Endothelial cell of umbilical vein (primary cell): Measurements from ENCODE around the gene DBNL. TPM values are rescaled to one million over a fixed set of nuclear protein-coding genes. Genes with fewer than 3 reads are reported as not detected.
A peak's percentile ranks its signal among the peaks of the same experiment; 100 is the strongest.

ENCODE experiments used
- BruUV-seq: library from RNA; stranded (reverse); fragments of 400-500 nt; replicated peaks from 2 replicates; lab custom pipeline; 2021; lab: Mats Ljungman, UMichigan
- CTCF ChIA-PET: fragments of 300-600, 350-600 bp; sonication (Branson Sonifier 250); formaldehyde crosslinking; loops from one replicate; lab custom pipeline; 2021; ENCODE audit warnings: antibody characterized with exemption, inconsistent platforms; lab: Charles Lee
- POLR2A ChIA-PET: fragments of 300-600, 350-600 bp; sonication (Branson Sonifier 250); formaldehyde crosslinking; loops from one replicate; lab custom pipeline; 2021; ENCODE audit warnings: antibody characterized with exemption, inconsistent platforms; lab: Charles Lee
- DNase-seq: peaks from one replicate; pipeline ENCODE4 v3.0.0-alpha.2; 2011; ENCODE audit warnings: low read depth, low spot score
- FAIRE-seq: peaks from 2 replicates; lab custom pipeline; 2011; peaks lifted over from hg19 to GRCh38; lab: Jason Lieb, UNC
- H2AFZ ChIP-seq: 2 replicates; pipeline ENCODE4 v1.6.0; 2012; ENCODE audit warnings: low read depth, low read length, control low read depth, inconsistent platforms
- H3K27ac ChIP-seq: 2 replicates; pipeline ENCODE4 v1.5.1; 2011; ENCODE audit warnings: low read depth, mild to moderate bottlenecking, control low read depth, low read length, moderate library complexity; ENCODE audit not compliant: insufficient read depth
- H3K27me3 ChIP-seq, 2 experiments: 2 replicates each; pipeline versions ENCODE4 v1.6.0 to v1.6.1; 2011; ENCODE audit warnings: low read length in 2 of 2, mixed read lengths in 1 of 2; ENCODE audit not compliant: control insufficient read depth in 2 of 2, insufficient read depth in 2 of 2
- H3K36me3 ChIP-seq, 2 experiments: 2 replicates in 1 of 2; 3 replicates in 1 of 2; pipeline ENCODE4 v1.5.1; 2011; ENCODE audit warnings: low read length in 2 of 2, mild to moderate bottlenecking in 1 of 2, moderate library complexity in 1 of 2; ENCODE audit not compliant: control insufficient read depth in 2 of 2, insufficient read depth in 2 of 2; ENCODE audit errors: extremely low read depth in 1 of 2
- H3K4me1 ChIP-seq: 3 replicates; pipeline ENCODE4 v1.5.1; 2011; ENCODE audit warnings: mild to moderate bottlenecking, low read length; ENCODE audit not compliant: control insufficient read depth, insufficient read depth; ENCODE audit errors: extremely low read depth
- H3K4me2 ChIP-seq: 2 replicates; pipeline ENCODE4 v1.6.1; 2011; ENCODE audit warnings: low read length, control low read depth, mixed read lengths; ENCODE audit not compliant: insufficient read depth
- H3K4me3 ChIP-seq, 3 experiments: fragments of 200-600 bp in 1 of 3; sonication (generic), shearing (Covaris generic) in 1 of 3; replicated peaks in 1 of 3; 2 replicates each; pipeline ENCODE4 v1.5.1; 2011 to 2016; ENCODE audit warnings: control low read depth in 3 of 3, low read length in 3 of 3, mild to moderate bottlenecking in 2 of 3, inconsistent platforms in 1 of 3, low read depth in 1 of 3, moderate library complexity in 1 of 3; ENCODE audit not compliant: insufficient read depth in 1 of 3
- H3K79me2 ChIP-seq: 2 replicates; pipeline ENCODE4 v1.6.0; 2012; ENCODE audit warnings: low read length, inconsistent platforms; ENCODE audit not compliant: control insufficient read depth, insufficient read depth
- H3K9ac ChIP-seq: replicated peaks from 2 replicates; pipeline ENCODE3; 2011; ENCODE audit warnings: low read length, control low read depth; ENCODE audit not compliant: insufficient read depth; ENCODE audit errors: extremely low read depth
- H3K9me1 ChIP-seq: replicated peaks from 3 replicates; pipeline ENCODE4 v1.6.0; 2011; ENCODE audit warnings: mild to moderate bottlenecking, low read length; ENCODE audit not compliant: control insufficient read depth, insufficient read depth; ENCODE audit errors: extremely low read depth
- H3K9me3 ChIP-seq: replicated peaks from 2 replicates; pipeline ENCODE4 v1.5.1; 2012; ENCODE audit warnings: low read length, inconsistent platforms; ENCODE audit not compliant: control insufficient read depth, insufficient read depth
- H4K20me1 ChIP-seq: replicated peaks from 2 replicates; pipeline ENCODE3; 2011; ENCODE audit warnings: mild to moderate bottlenecking, low read length; ENCODE audit not compliant: control insufficient read depth, insufficient read depth; ENCODE audit errors: extremely low read depth
- CTCF ChIP-seq, 2 donors: IDR thresholded peaks; 1 replicate in 1 of 2; 2 replicates in 1 of 2; pipeline ENCODE4 v1.5.1; 2011; ENCODE audit warnings: low read length in 2 of 2, mild to moderate bottlenecking in 2 of 2, moderate library complexity in 2 of 2, control low read depth in 1 of 2, inconsistent platforms in 1 of 2, low read depth in 1 of 2; ENCODE audit not compliant: insufficient read depth in 1 of 2; ENCODE audit errors: extremely low read depth in 1 of 2
- EZH2 ChIP-seq: IDR thresholded peaks from 2 replicates; pipeline ENCODE4 v1.6.1; 2012; ENCODE audit warnings: borderline replicate concordance, low read depth, mild to moderate bottlenecking, moderate library complexity, low read length, inconsistent platforms; ENCODE audit not compliant: severe bottlenecking
- FOS ChIP-seq: IDR thresholded peaks from 2 replicates; pipeline ENCODE4 v1.6.1; 2011; ENCODE audit warnings: mild to moderate bottlenecking, low read length, moderate library complexity, borderline replicate concordance; ENCODE audit not compliant: insufficient read depth
- GATA2 ChIP-seq: IDR thresholded peaks from 2 replicates; pipeline ENCODE4 v1.7.0; 2011; ENCODE audit warnings: low read depth, mild to moderate bottlenecking, moderate library complexity, mixed read lengths, low read length; ENCODE audit not compliant: insufficient read length, insufficient read depth
- JUN ChIP-seq: IDR thresholded peaks from 2 replicates; pipeline ENCODE4 v1.6.1; 2011; ENCODE audit warnings: borderline replicate concordance, low read depth; ENCODE audit not compliant: insufficient read length, insufficient read depth
- MAX ChIP-seq: IDR thresholded peaks from 2 replicates; pipeline ENCODE4 v1.6.1; 2011; ENCODE audit not compliant: insufficient read depth, insufficient read length
- MYC ChIP-seq: IDR thresholded peaks from one replicate; pipeline ENCODE4 v1.6.1; 2011; ENCODE audit warnings: mild to moderate bottlenecking, low read depth, low read length
- POLR2A ChIP-seq: IDR thresholded peaks from 2 replicates; pipeline ENCODE4 v1.6.1; 2012; ENCODE audit warnings: low read depth, mild to moderate bottlenecking, control low read depth, low read length
- POLR2AphosphoS5 ChIP-seq: IDR thresholded peaks from 2 replicates; pipeline ENCODE4 v1.6.1; 2012; ENCODE audit warnings: low read depth, mild to moderate bottlenecking, control low read depth, low read length, moderate library complexity; ENCODE audit not compliant: insufficient read depth
- dilution Hi-C: fragments of 300-500 bp; cut with MboI; formaldehyde crosslinking; loops from one replicate; pipeline ENCODE4 v1.15.0; 2019; ENCODE audit warnings: low sequenced_read_pairs; ENCODE audit not compliant: extremely low pct_ligation_motif_present
- intact Hi-C: fragments of 100-400 bp; cut with micrococcal nuclease; formaldehyde crosslinking; loops from one replicate; pipeline ENCODE4 v1.10.0; 2022
- polyA plus RNA-seq, 4 experiments: library from polyadenylated mRNA; depleted of rRNA in 3 of 4; stranded (reverse) in 3 of 4; unstranded in 1 of 4; fragments of >200 nt; gene quantifications; 2 replicates each; pipeline versions ENCODE4 v1.2.1 to v1.2.3, GENCODE V29; 2011 to 2012; ENCODE audit warnings: missing spikeins in 1 of 4
- total RNA-seq: library from RNA; stranded (reverse); gene quantifications from 2 replicates; pipeline ENCODE4 v1.2.3, GENCODE V29; 2021

Gene DBNL
- total and polyA plus RNA-seq, 2 donors (not counting 3 experiments of a cell fraction or from before 2014, with no cell fraction given) = 94.0 to 123 TPM

- ChIA-PET POLR2A (no interaction called here), CTCF (interaction anchor here (1.3 kb wide), 2 partner anchors 9 to 15 kb away, joined by 3 to 4 read pairs; partner anchors contain the start of gene PGAM2)
- H3K27ac ChIP-seq = peak overlapping the region; percentile 95
- BruUV-seq = TSS peak; percentile 88
- peak overlapping the region; percentile 30 for H2AFZ ChIP-seq
- H3K4me2 ChIP-seq = peak overlapping the region; percentile 23
- FAIRE-seq (no peak), DNase-seq (no peak)
- peaks cover 27% of the 10 kb centered on the region for H3K4me1 ChIP-seq
- no peaks in the 10 kb centered on the region for H4K20me1 ChIP-seq
- peaks cover 0 to 19% of the 10 kb centered on the region in 2 experiments for H3K36me3 ChIP-seq
- dilution Hi-C loops = no loop called here
- intact Hi-C loops = loop anchor here (5.0 kb wide), 2 partner anchors 183 to 418 kb away; partner anchors contain the start of gene NUDCD3
- TF ChIP-seq FOS = no peak
- no peak for TF ChIP-seq GATA2
- no peak for TF ChIP-seq EZH2
- TF ChIP-seq CTCF (IDR thresholded peaks at IDR 0.05; ENCODE audit: extremely low read depth in 1 of 2, insufficient read depth in 1 of 2, low read depth in 1 of 2, low read length in 2 of 2) = no peak
- TF ChIP-seq MAX = no peak
- TF ChIP-seq POLR2AphosphoS5 = no peak
- no peak for TF ChIP-seq POLR2A
- TF ChIP-seq JUN = no peak
- TF ChIP-seq MYC = no peak
- no peak overlapping the region for H3K4me3 ChIP-seq
- no peaks in the 10 kb centered on the region for H3K79me2 ChIP-seq
- H3K9me3 ChIP-seq = no peaks in the 10 kb centered on the region
- H3K9me1 ChIP-seq = no peaks in the 10 kb centered on the region
- H3K27me3 ChIP-seq = no peaks in the 10 kb centered on the region
- H3K9ac ChIP-seq = peak overlapping the region; percentile 57
These were observed 29.8 kb downstream of the DBNL start for GRCh38 chr7:44074349-44074695.
